GM21825 (cell line): ENCODE data around the gene METTL5.
A peak's percentile ranks its signal among the peaks of the same experiment; 100 is the strongest.
"Not testable (repeated sequence)": the region's sequence is repeated elsewhere in the genome, so short reads cannot be mapped to it uniquely, and the experiment has no call there.

Experiments used
- ATAC-seq: cut with Tn5 transposase; IDR thresholded peaks from one replicate; pipeline ENCODE4 v1.9.1; 2021; ENCODE audit warnings: mild to moderate bottlenecking, moderate library complexity; ENCODE audit not compliant: unreplicated experiment

Gene METTL5

GRCh38 chr2:169824373-169825333 lies at the start of gene METTL5:
METTL5 (minus strand) TSS chr2:169824905; CDS start chr2:169824597, 308 bp downstream.
- ATAC-seq, result peak; percentile 65

- no peak for ATAC-seq
Measured at GRCh38 chr2:169871994-169872393, 47.3 kb upstream of the METTL5 start.

- not testable (repeated sequence) for ATAC-seq
Measured at GRCh38 chr2:169871369-169871768, 46.7 kb upstream of the METTL5 start.

- no peak for ATAC-seq
Measured at GRCh38 chr2:169868951-169869350, 44.2 kb upstream of the METTL5 start.

- no peak for ATAC-seq
Measured at GRCh38 chr2:169867579-169867978, 42.9 kb upstream of the METTL5 start.

- not testable (repeated sequence) for ATAC-seq
Measured at GRCh38 chr2:169866230-169866629, 41.5 kb upstream of the METTL5 start.

GRCh38 chr2:169865492-169865891 lies 40.8 kb upstream of the METTL5 start:
- ATAC-seq, result no peak

GRCh38 chr2:169862816-169863215 lies 38.1 kb upstream of the METTL5 start:
- no peak for ATAC-seq

- no peak for ATAC-seq
Measured at GRCh38 chr2:169860149-169860548, 35.4 kb upstream of the METTL5 start.

- ATAC-seq, result no peak
Measured at GRCh38 chr2:169859423-169859822, 34.7 kb upstream of the METTL5 start.

- not testable (repeated sequence) for ATAC-seq
Measured at GRCh38 chr2:169855281-169856258, 30.9 kb upstream of the METTL5 start.

- no peak for ATAC-seq
Measured at GRCh38 chr2:169853041-169853668, 28.4 kb upstream of the METTL5 start.

- ATAC-seq, result no peak
Measured at GRCh38 chr2:169849710-169850109, 25.0 kb upstream of the METTL5 start.

- not testable (repeated sequence) for ATAC-seq
Measured at GRCh38 chr2:169848959-169849693, 24.4 kb upstream of the METTL5 start.

GRCh38 chr2:169845016-169845415 lies 20.3 kb upstream of the METTL5 start:
- ATAC-seq, result no peak

GRCh38 chr2:169841625-169842024 lies 16.9 kb upstream of the METTL5 start:
- ATAC-seq, result not testable (repeated sequence)

GRCh38 chr2:169840747-169841142 lies 16.0 kb upstream of the METTL5 start:
- no peak for ATAC-seq

- no peak for ATAC-seq
Measured at GRCh38 chr2:169839954-169840746, 15.4 kb upstream of the METTL5 start.

GRCh38 chr2:169838743-169839489 lies 14.2 kb upstream of the METTL5 start:
- no peak for ATAC-seq
